Activated CD4-positive, alpha-beta memory T cell treated with anti-CD3 and anti-CD28 coated beads for 36 hours (primary cell): ENCODE measurements around the gene COX7A2L. TPM values are rescaled to one million over a fixed set of nuclear protein-coding genes. Genes with fewer than 3 reads are reported as not detected.
"Not testable (repeated sequence)": the region's sequence is repeated elsewhere in the genome, so short reads cannot be mapped to it uniquely, and the experiment has no call there.

Source experiments
- CTCF ChIA-PET: fragments of 350-600 bp; sonication (Branson Sonifier 250); formaldehyde crosslinking; loops from one replicate; lab custom pipeline; 2021; ENCODE audit warnings: antibody characterized with exemption, inconsistent platforms; lab: Charles Lee
- POLR2A ChIA-PET: fragments of 350-600 bp; sonication (Branson Sonifier 250); formaldehyde crosslinking; loops from one replicate; lab custom pipeline; 2021; ENCODE audit warnings: antibody characterized with exemption; lab: Charles Lee
- DNase-seq: peaks from one replicate; pipeline ENCODE4 v3.0.0-alpha.2; 2020
- H3K27ac Mint-ChIP-seq: one replicate; pipeline ENCODE4 v1.8.0; 2021; ENCODE audit warnings: mixed read lengths
- H3K27me3 Mint-ChIP-seq: one replicate; pipeline ENCODE4 v1.8.0; 2021; ENCODE audit warnings: mixed read lengths
- H3K36me3 Mint-ChIP-seq: one replicate; pipeline ENCODE4 v1.8.0; 2021; ENCODE audit warnings: mixed read lengths
- H3K4me1 Mint-ChIP-seq: one replicate; pipeline ENCODE4 v1.8.0; 2021; ENCODE audit warnings: low read depth, mixed read lengths
- H3K4me3 Mint-ChIP-seq: one replicate; pipeline ENCODE4 v1.8.0; 2021; ENCODE audit warnings: mild to moderate bottlenecking, mixed read lengths
- H3K9me3 Mint-ChIP-seq: one replicate; pipeline ENCODE4 v1.8.0; 2021; ENCODE audit warnings: mixed read lengths
- intact Hi-C: fragments of 100-400 bp; cut with micrococcal nuclease; formaldehyde crosslinking; loops from one replicate; pipeline ENCODE4 v1.15.1; 2023
- total RNA-seq, 2 experiments: library from RNA; stranded (reverse); gene quantifications; one replicate each; pipeline ENCODE4 v1.2.3, GENCODE V29; 2021

COX7A2L gene
- total RNA-seq, 2 experiments from 2014 or later = 102 to 107 TPM

DNA sequence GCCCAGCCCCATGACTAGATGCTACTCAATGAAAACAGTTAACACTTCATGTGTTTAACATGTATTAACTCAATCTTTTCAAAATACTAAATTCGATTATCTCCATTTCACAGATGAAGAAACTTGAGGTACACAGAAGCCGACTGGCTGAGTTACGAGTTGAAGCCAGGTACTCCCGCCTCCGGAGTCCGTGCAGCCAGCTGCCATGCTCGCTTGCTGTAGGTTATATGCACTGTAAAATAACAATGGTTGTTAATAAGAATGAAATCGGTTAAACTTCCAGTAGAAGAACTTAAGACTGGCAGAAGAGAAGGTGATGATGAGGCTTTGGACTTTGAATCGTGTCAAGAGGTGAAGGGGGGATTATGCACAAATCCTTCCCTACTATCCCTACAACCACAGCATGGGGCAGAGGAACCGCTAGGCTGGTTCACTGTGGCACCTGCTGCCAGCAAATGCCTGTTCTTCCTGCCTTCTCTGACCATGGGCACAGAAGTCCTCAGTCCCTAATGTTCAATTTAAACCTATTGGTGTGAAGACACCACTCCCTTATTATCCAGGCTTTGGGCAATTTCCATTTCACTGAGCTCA is 25.4 kb downstream of the COX7A2L start:
- Mint-ChIP-seq H3K9me3 (peaks cover 14% of the 10 kb centered on the region), H3K4me1 (peaks cover 4% of the 10 kb centered on the region), H3K36me3 (peaks cover 68% of the 10 kb centered on the region), H3K4me3 (no peak overlapping the region), H3K27me3 (no peaks in the 10 kb centered on the region), H3K27ac (peak overlapping the region; percentile 49)
- POLR2A ChIA-PET = no interaction called here
- CTCF ChIA-PET = no interaction called here
- no peak for DNase-seq
- intact Hi-C loops = no loop called here

DNA sequence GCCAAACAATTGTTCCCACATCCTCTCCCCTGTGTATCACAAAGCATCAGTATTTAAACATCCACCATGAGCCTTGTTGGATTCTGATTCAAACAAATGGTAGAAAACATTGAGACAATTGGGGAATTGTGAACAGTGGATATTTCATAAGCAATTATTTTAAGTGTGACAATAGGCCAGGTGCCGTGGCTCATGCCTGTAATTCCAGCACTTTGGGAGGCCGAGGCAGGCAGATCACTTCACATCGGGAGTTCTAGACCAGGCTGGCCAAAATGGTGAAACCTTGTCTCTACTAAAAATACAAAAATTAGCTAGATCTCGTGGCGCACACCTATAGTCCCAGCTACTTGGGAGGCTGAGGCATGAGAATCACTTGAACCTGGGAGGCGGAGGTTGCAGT is 26.2 kb downstream of the COX7A2L start:
- H3K27ac Mint-ChIP-seq, H3K27me3 Mint-ChIP-seq, POLR2A ChIA-PET, CTCF ChIA-PET, H3K4me3 Mint-ChIP-seq, intact Hi-C loops, H3K4me1 Mint-ChIP-seq, DNase-seq: not testable (repeated sequence)
- Mint-ChIP-seq H3K9me3 (peaks cover 14% of the 10 kb centered on the region), H3K36me3 (peaks cover 60% of the 10 kb centered on the region)

DNA sequence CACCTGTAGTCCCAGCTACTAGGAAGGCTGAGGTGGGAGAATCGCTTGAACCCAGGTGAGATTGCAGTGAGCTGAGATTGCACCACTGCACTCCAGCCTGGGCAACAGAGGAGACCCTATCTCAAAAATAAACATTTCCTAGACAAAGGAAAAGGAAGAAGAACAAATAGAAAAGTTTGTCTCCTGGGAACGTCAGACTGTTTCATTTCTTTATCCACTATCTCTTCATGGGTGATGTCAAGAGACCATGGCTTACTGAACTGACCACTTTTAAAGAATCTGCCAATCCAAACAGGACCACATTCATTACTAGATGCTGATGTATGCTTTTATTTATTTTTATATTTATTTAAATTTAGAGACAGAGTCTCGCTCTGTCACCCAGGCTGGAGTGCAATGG is 26.8 kb downstream of the COX7A2L start:
- ChIA-PET CTCF (no interaction called here), POLR2A (no interaction called here)
- Mint-ChIP-seq H3K9me3 (peaks cover 14% of the 10 kb centered on the region), H3K36me3 (peaks cover 57% of the 10 kb centered on the region), H3K27ac (no peak overlapping the region), H3K27me3 (no peaks in the 10 kb centered on the region), H3K4me3 (no peak overlapping the region), H3K4me1 (no peaks in the 10 kb centered on the region)
- intact Hi-C loops = no loop called here
- DNase-seq = no peak

DNA sequence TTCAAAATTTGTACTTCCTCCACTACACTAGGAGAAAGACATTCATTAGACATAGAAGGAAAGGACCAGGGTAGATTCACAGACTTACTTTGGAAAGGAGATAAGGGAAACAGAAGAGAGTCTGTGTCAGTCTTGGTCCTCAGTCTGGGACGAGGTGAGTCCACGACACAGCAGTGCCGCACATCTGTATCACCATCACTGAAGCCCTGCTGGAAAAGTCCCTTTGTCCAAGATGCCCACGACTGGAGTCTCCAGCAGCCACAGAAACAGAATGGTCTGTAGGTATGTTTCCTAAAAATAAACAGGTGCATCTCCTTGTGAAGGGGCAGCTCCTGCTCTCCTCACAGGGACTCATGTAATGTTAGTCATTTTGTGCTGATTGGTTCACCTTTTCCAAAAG is 27.4 kb downstream of the COX7A2L start:
- ChIA-PET POLR2A (no interaction called here), CTCF (no interaction called here)
- H3K27ac Mint-ChIP-seq = no peak overlapping the region
- H3K4me1 Mint-ChIP-seq = no peaks in the 10 kb centered on the region
- peaks cover 57% of the 10 kb centered on the region for H3K36me3 Mint-ChIP-seq
- H3K9me3 Mint-ChIP-seq = peaks cover 12% of the 10 kb centered on the region
- no peak for DNase-seq
- H3K27me3 Mint-ChIP-seq = no peaks in the 10 kb centered on the region
- intact Hi-C loops = no loop called here
- no peak overlapping the region for H3K4me3 Mint-ChIP-seq

DNA sequence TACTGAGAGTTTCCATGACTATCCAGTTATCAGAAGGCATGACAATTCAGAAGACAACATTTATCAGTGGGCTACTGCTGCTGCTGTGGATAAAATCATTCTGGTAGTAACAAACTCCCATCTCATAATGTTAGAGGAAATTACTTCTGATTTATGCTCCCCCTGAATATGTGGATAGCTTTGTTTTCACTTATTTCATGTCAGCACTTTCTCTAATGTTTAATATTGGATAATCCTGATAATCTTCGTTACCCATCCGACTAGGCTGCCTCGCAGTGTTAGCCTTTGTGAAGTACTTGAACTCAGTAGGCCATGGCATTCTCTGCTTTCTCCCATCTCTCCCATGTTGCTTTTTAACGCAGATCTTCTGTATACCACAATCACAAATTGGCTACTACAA is 28.4 kb downstream of the COX7A2L start:
- ChIA-PET POLR2A (no interaction called here), CTCF (no interaction called here)
- Mint-ChIP-seq H3K4me1 (no peaks in the 10 kb centered on the region), H3K36me3 (peaks cover 52% of the 10 kb centered on the region), H3K4me3 (no peak overlapping the region), H3K27me3 (no peaks in the 10 kb centered on the region), H3K9me3 (peaks cover 5% of the 10 kb centered on the region), H3K27ac (no peak overlapping the region)
- intact Hi-C loops = no loop called here
- no peak for DNase-seq

DNA sequence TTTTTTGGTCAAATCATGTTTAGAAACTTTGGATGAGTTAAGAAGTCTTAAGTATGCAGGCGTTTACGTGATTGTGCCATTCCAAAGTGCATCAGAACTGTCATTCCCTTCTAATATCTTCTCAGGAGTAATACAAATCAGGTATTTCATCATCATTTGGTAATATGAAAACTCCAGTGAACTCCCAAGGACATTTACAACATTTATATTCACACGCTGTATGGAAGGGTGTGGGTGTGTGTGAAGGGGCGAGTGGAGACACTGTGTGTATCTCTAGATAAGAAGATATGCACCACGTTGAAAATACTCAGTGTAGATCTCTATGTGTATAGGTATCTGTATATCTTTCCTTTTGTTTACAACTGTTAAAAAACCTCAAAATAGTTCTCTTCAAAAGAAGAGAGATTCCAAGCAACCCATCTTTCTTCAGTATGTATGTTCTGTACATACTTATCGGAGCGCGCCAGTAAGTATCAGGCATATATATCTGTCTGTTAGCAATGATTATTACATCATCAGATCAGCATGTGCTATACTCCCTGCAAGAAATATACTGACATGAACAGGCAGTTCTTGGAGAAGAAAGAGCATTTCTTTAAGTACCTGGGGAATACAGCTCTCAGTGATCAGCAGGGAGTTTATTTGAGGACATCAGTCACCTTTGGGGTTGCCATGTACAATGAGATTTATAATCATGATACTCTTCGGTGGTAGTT is 29.3 kb downstream of the COX7A2L start:
- Mint-ChIP-seq H3K4me1 (peaks cover 5% of the 10 kb centered on the region), H3K4me3 (no peak overlapping the region), H3K36me3 (peaks cover 45% of the 10 kb centered on the region), H3K9me3 (no peaks in the 10 kb centered on the region), H3K27ac (peak overlapping the region; percentile 46), H3K27me3 (no peaks in the 10 kb centered on the region)
- intact Hi-C loops = no loop called here
- ChIA-PET CTCF (no interaction called here), POLR2A (no interaction called here)
- no peak for DNase-seq

DNA sequence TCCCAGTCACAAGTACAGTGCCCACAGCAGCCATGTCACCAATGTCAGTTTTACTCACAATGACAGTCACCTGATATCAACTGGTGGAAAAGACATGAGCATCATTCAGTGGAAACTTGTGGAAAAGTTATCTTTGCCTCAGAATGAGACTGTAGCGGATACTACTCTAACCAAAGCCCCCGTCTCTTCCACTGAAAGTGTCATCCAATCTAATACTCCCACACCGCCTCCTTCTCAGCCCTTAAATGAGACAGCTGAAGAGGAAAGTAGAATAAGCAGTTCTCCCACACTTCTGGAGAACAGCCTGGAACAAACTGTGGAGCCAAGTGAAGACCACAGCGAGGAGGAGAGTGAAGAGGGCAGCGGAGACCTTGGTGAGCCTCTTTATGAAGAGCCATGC is 31.3 kb downstream of the COX7A2L start:
- H3K4me3 Mint-ChIP-seq = no peak overlapping the region
- H3K9me3 Mint-ChIP-seq = no peaks in the 10 kb centered on the region
- H3K27ac Mint-ChIP-seq = peak overlapping the region; percentile 69
- ChIA-PET POLR2A (no interaction called here), CTCF (interaction anchor here (0.6 to 4.7 kb wide), 10 partner anchors 10 to 240 kb away, joined by 3 to 86 read pairs (median 8); no protein-coding TSS in a partner anchor)
- H3K4me1 Mint-ChIP-seq = peaks cover 5% of the 10 kb centered on the region
- H3K36me3 Mint-ChIP-seq = peaks cover 36% of the 10 kb centered on the region
- intact Hi-C loops = loop anchor here (2.0 kb wide), 1 partner anchor 241 kb away; no protein-coding TSS in a partner anchor
- DNase-seq = no peak
- H3K27me3 Mint-ChIP-seq = no peaks in the 10 kb centered on the region

DNA sequence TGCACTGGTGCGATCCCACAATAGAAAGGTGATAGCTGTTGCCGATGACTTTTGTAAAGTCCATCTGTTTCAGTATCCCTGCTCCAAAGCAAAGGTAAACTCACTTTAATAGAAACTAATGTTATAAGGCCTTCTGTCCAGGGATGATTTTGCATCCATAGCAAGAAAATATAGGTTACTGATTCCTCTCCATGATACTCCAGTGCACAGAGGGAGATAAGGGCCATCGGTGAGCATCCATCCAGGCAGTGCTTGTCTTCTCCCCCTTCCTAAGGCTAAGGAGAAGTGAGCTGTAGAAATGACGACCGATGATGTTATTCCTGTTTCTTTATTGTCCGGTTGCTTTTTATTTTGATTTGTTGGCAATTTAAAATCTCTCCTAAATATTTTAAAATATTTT is 32.1 kb downstream of the COX7A2L start:
- Mint-ChIP-seq H3K4me3 (no peak overlapping the region), H3K27ac (no peak overlapping the region), H3K4me1 (peaks cover 5% of the 10 kb centered on the region), H3K36me3 (peaks cover 36% of the 10 kb centered on the region), H3K9me3 (no peaks in the 10 kb centered on the region), H3K27me3 (no peaks in the 10 kb centered on the region)
- DNase-seq = no peak
- ChIA-PET CTCF (interaction anchor here (0.6 to 4.7 kb wide), 32 partner anchors 9 to 469 kb away, joined by 3 to 86 read pairs (median 4); no protein-coding TSS in a partner anchor), POLR2A (interaction anchor here (0.6 kb wide), 1 partner anchor 205 kb away, joined by 4 read pairs; no protein-coding TSS in a partner anchor)
- intact Hi-C loops = loop anchor here (1.0 to 2.0 kb wide), 2 partner anchors 233 to 240 kb away; no protein-coding TSS in a partner anchor

DNA sequence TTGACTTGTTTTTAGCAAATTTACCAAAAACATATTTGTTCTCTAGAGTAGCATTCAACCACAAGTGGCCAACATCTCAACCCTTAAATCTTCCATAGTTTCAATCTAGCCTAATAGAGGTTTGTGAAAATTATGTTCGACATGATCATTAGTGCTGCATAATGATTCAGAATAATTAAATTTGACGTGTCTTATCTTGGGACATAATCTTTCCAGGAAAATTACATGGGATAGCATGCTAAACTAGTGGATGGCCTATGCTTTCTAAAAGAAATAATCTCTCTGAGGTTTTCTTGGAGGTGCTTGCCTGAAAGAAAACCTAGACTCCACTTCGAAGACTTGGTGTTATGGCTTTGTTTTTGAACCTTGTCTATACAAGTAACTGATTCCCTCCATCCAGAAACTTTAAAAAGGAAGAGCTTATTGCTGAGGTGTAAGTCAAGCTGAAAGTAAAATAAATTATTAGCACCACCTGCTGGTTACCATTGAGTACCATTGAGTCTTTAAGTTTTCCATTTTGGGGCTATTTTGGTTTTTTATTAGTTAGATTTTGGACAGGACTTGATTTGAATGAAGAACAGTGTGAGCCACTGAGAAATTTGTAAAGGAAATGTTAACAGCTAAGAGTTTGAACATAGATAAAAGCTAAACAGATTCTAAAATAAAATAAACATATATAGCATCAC is 32.7 kb downstream of the COX7A2L start:
- ChIA-PET POLR2A (interaction anchor here (0.6 kb wide), 1 partner anchor 204 kb away, joined by 4 read pairs; no protein-coding TSS in a partner anchor), CTCF (interaction anchor here (0.6 to 4.7 kb wide), 32 partner anchors 8 to 487 kb away, joined by 3 to 86 read pairs (median 4); no protein-coding TSS in a partner anchor)

DNA sequence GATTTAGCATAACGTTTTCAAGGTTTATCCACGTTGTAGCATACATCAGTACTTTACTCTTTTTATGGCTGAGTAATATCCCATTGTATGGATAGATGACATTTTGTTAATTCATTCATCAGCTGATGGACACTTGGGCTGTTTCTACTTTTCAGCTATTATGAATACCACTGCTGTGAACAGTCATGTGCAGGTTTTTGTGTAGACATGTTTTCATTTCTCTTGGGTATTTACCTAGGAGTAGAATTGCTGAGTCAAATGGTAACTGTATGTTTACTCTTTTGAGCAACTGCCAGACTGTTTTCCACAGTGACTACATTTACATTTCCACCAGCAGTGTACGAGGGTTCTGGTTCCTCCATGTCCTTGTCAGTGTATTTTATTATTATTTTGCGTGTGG is 33.9 kb downstream of the COX7A2L start:
- Mint-ChIP-seq H3K27me3 (no peaks in the 10 kb centered on the region), H3K36me3 (peaks cover 28% of the 10 kb centered on the region), H3K9me3 (no peaks in the 10 kb centered on the region), H3K4me3 (no peak overlapping the region), H3K27ac (peak overlapping the region; percentile 8), H3K4me1 (peaks cover 8% of the 10 kb centered on the region)
- CTCF ChIA-PET = interaction anchor here (1.6 to 4.7 kb wide), 4 partner anchors 11 to 486 kb away, joined by 4 to 86 read pairs (median 16); no protein-coding TSS in a partner anchor
- POLR2A ChIA-PET = no interaction called here
- intact Hi-C loops = loop anchor here (1.0 kb wide), 1 partner anchor 8 kb away; no protein-coding TSS in a partner anchor
- DNase-seq = no peak

More for the DNA sequence above, 32.7 kb downstream of the COX7A2L start:
- Mint-ChIP-seq H3K9me3 (no peaks in the 10 kb centered on the region), H3K4me1 (peaks cover 5% of the 10 kb centered on the region), H3K27me3 (no peaks in the 10 kb centered on the region), H3K27ac (peak overlapping the region; percentile 54), H3K4me3 (no peak overlapping the region), H3K36me3 (peaks cover 30% of the 10 kb centered on the region)
- no peak for DNase-seq
- intact Hi-C loops = loop anchor here (1.0 to 2.0 kb wide), 2 partner anchors 232 to 239 kb away; no protein-coding TSS in a partner anchor

DNA sequence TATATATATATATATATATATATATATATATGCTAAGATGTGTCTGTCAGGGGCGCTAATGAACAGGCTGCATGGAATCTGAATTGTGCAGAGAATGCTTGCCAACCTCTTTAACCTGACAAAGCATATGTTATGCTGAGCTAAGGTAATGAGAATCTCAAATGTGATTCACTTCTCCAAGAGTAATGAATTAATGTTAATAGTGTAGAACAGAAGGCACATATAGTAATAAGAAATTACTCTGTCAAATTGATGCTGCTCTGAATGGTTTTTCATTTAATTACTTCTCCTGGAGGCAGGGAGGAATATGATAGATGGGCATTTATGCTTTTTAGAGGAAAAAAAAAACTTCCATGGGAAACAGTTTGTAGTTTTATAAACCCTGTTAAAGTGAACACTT is 35.4 kb downstream of the COX7A2L start:
- Mint-ChIP-seq H3K36me3 (peaks cover 24% of the 10 kb centered on the region), H3K27ac (peak overlapping the region; percentile 24), H3K4me1 (peaks cover 16% of the 10 kb centered on the region), H3K27me3 (no peaks in the 10 kb centered on the region), H3K9me3 (no peaks in the 10 kb centered on the region), H3K4me3 (no peak overlapping the region)
- ChIA-PET POLR2A (interaction anchor here (1.0 kb wide), 1 partner anchor 9 kb away, joined by 3 read pairs; no protein-coding TSS in a partner anchor), CTCF (interaction anchor here (4.7 kb wide), 1 partner anchor 230 kb away, joined by 86 read pairs; no protein-coding TSS in a partner anchor)
- intact Hi-C loops = no loop called here
- DNase-seq = no peak
